HG02885 (cell line): Measurements from ENCODE around the gene TAX1BP3.

Experiments used
- ATAC-seq: cut with Tn5 transposase; IDR thresholded peaks from one replicate; pipeline ENCODE4 v1.9.1; 2021; ENCODE audit warnings: mild to moderate bottlenecking; ENCODE audit not compliant: unreplicated experiment, poor library complexity

TAX1BP3 gene

DNA sequence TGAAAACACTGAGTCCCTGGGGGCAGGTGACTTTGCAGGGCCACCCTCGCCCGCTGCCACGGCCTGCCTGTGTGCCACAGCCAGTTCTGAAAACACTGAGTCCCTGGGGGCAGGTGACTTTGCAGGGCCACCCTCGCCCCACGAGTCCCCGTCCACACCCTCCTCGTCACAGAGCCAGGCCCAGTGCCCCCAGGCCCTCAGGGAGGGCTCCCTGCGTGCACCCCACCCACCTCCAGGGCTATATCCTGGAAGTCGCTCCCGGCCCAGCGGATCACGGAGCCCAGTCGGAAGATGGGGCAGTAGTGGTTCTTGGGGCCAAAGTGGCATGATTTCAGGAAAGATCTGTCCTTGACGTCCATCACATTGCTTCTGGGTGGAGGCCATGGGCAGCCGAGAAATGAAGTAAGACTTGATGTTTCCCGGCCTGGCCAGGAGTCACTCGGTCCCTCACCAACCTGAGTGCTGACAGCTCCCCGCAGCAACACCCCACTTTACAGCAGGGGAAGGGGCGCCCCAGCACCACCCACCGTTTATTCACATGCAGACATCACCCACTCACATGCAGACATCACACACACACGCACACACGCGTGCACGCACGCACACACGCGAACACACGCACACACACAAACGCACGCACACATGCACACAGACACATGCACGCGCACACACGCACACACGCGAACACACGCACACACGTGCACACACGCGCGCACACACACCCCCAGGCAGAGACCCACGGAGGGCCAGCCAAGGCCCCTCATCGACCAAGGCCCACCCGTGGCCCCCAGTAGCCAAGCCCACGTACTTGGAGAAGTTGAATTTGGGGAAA lies 21.1 kb upstream of the TAX1BP3 start:
- no peak for ATAC-seq

DNA sequence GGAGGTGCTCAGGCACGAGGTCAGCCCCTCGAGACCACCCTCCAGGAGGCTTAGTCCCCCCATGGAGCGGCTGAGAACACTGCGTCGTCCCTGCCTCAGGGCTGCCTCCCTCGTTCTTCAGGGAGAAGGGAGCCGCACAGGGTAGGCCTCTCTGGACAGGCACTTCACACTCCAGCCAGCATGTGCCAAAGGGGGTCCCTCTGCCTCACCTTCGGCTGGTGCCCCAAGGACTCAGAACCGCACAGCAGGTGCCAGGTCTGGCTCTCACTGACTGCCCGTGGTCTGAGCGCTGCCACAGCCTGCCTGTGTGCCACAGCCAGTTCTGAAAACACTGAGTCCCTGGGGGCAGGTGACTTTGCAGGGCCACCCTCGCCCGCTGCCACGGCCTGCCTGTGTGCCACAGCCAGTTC lies 20.5 kb upstream of the TAX1BP3 start:
- no peak for ATAC-seq

DNA sequence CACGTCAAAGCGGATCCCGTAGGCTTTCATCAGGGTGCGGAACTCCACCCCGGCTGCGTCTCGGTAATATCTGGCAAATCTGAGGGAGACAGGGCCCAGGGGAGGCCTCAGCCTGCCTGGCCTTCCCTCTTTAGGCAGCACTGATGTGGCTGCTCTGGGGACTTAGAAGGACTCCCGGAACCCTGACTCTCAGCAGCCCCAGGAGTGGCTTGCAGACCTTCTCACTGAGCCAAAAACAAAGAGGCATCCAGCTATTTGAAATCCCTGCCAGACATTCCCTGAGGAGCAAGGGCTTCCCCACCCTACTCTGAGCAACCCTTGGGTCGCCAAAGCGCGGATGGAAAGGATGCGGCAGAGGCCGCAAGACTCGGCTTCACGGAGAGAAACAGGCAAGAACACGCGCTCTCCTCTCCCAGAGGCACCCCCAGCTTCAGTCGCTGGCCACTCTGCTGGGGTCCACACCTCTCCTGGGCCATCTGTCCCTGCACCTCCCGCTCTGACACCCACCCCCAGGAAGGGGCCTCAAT lies 19.7 kb upstream of the TAX1BP3 start:
- no peak for ATAC-seq

GRCh38 chr17:3685174-3685573 lies 16.8 kb upstream of the TAX1BP3 start:
- no peak for ATAC-seq

GRCh38 chr17:3683054-3683511 lies 14.7 kb upstream of the TAX1BP3 start:
- peak; percentile 47 for ATAC-seq

DNA sequence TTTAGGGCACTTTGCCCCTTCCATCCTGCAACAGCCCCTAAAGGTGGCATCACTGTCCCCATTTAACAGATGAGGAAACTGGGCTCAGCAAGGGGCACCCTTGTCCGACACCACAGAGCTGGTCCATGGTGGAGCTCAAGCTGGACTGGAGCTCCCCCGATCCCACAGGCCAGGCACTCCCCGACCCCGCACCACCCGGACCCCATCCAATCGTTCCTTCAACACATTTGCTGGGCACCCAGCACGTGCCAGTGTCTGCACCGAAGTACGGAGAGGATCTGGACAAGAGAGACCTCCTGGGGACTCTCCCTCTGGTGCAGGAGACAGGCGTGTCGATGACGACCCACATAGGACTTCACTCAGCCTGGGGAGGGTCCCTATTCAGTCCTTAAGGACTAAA lies 13.7 kb upstream of the TAX1BP3 start:
- ATAC-seq = no peak

DNA sequence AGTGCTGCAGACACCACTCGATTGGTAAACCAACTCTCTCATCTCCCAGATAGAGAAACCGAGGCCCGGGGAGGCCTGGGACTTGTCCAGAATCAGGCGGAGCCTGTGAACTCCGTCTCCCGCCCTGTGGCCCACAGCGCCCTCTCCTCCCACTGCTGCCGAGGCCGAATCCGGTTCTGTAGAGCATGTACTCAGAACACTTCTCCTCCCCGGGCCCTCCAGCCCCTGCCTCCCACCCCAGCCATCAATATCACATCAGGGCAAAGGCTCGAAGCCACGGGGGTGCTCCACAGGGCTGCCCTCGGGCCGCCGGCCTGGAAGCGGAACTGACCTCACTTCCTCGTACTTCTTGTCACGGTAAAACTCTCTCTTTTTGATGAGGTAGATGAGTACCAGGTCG lies 13.2 kb upstream of the TAX1BP3 start:
- ATAC-seq = no peak

- no peak for ATAC-seq
Measured at GRCh38 chr17:3681057-3681456, 12.7 kb upstream of the TAX1BP3 start.

DNA sequence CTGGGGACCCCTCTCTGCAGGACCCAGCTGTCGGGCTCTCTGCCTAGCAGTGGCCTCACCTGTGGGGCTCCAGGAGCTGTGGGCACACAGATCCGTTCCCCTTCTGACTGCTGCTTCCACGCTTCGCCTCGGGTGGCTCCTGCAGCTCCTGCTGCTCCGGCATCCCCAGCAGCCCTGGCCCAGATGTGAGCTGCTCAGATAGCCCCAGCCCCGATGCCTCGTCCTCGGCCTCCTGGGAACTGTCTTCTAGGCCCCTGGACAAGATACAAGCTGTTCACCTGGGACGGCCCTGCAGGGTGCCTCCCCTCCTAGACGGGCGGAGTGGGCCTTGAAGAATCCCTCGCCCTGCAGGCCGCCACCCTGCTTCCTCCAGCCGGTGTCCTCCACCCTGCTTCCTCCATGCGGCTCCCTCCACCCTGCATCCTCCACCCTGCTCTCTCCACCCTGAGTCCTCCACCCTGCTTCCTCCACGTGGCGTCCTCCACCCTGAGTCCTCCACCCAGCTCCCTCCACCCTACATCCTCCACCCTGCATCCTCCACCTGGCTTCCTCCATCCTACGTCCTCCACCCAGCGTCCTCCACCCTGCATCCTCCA lies 11.3 kb upstream of the TAX1BP3 start:
- ATAC-seq = no peak

- ATAC-seq = no peak
Measured at GRCh38 chr17:3678821-3679530, 10.6 kb upstream of the TAX1BP3 start.

GRCh38 chr17:3678095-3678820 lies 9.9 kb upstream of the TAX1BP3 start:
- no peak for ATAC-seq

- ATAC-seq = no peak
Measured at GRCh38 chr17:3675886-3676285, 7.5 kb upstream of the TAX1BP3 start.

- ATAC-seq = no peak
Measured at GRCh38 chr17:3672571-3672970, 4.2 kb upstream of the TAX1BP3 start.

GRCh38 chr17:3669548-3669947 lies 1.2 kb upstream of the TAX1BP3 start:
- no peak for ATAC-seq

- no peak for ATAC-seq
Measured at GRCh38 chr17:3669085-3669347, 638 bp upstream of the TAX1BP3 start.

GRCh38 chr17:3667366-3668278 lies 756 bp downstream of the TAX1BP3 start:
- ATAC-seq = peak; percentile 19

GRCh38 chr17:3666516-3666915 lies 1.9 kb downstream of the TAX1BP3 start:
- ATAC-seq = no peak

- no peak for ATAC-seq
Measured at GRCh38 chr17:3665834-3666233, 2.5 kb downstream of the TAX1BP3 start.

GRCh38 chr17:3663102-3664011 lies 5.0 kb downstream of the TAX1BP3 start:
- no peak for ATAC-seq
